ENCODE results near the gene ANLN.

DNA sequence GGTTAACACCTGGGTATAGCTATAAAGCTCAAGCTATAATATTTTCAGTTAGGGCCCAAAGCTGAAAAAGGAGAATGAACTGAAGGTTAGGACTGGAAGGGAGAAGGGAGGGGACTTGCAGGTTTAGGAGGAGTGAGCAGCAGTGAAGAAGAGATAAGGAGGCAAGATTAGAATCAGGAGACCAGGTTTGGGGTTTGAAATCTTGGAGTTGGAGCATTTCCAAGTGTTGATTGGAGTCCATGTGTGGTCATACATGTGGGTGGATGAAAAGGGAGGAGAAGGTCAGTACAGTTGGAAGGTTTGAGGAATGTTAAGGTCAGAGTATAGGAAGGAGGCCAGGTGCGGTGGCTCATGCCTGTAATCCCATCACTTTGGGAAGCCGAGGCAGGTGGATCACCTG, 8.6 kb upstream of the ANLN start:
- TF ChIP-seq, protein P1, sequence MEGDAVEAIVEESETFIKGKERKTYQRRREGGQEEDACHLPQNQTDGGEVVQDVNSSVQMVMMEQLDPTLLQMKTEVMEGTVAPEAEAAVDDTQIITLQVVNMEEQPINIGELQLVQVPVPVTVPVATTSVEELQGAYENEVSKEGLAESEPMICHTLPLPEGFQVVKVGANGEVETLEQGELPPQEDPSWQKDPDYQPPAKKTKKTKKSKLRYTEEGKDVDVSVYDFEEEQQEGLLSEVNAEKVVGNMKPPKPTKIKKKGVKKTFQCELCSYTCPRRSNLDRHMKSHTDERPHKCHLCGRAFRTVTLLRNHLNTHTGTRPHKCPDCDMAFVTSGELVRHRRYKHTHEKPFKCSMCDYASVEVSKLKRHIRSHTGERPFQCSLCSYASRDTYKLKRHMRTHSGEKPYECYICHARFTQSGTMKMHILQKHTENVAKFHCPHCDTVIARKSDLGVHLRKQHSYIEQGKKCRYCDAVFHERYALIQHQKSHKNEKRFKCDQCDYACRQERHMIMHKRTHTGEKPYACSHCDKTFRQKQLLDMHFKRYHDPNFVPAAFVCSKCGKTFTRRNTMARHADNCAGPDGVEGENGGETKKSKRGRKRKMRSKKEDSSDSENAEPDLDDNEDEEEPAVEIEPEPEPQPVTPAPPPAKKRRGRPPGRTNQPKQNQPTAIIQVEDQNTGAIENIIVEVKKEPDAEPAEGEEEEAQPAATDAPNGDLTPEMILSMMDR (tag by site-specific recombination; IDR thresholded peaks at IDR 0.05), result no peak
- no peak for TF ChIP-seq MYNN (tag by site-specific recombination; IDR thresholded peaks at IDR 0.05; ENCODE audit: borderline replicate concordance)

All from HEK293 (cell line).